ENCODE results near the gene PDZK1IP1. TPM values are rescaled to one million over a fixed set of nuclear protein-coding genes. Genes with fewer than 3 reads are reported as not detected.

PDZK1IP1 gene
- total and polyA plus RNA-seq, 2 donors (not counting 1 experiment from before 2014, with no cell fraction given) = 0.21 TPM; not detected in 1

DNA sequence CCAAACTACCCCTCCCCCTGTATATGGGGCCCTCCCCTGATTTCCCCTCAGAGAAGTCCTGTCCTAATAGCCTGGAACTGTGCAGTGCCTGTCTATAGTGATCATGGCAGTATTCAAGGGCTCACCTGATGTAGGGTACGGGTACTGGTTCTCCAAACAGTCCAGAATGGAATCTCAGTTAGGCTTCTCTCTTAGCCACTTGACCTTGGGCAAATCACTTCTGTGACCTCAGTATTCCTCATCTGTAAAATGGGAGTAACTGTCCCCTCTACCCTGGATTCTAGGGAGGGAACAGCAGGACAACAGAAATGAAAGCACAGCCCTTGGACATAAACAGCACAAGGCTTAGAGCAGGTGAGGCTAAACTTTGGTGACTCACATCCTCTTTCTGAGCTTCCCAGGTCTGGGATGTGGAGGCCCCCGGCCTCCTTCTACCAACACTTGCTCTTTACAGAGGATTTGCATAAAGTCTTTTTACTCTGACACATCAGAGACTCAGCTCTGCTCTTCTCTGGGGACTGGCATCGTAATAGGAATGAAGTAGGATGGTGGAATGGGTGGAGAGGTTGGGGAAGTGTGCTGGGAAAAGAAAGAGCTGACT is 20.0 kb upstream of the PDZK1IP1 start:
- Histone ChIP-seq H3K9ac (ENCODE audit: low read length) (no peak overlapping the region), H2AFZ (ENCODE audit: insufficient read depth, low read depth, low read length, poor library complexity, severe bottlenecking) (no peak overlapping the region), H3K4me2 (replicated peaks; ENCODE audit: low read depth, low read length, poor library complexity, severe bottlenecking) (no peak overlapping the region), H3K4me3 (ENCODE audit: control extremely low read depth in 1 of 5, extremely low read depth in 1 of 5, insufficient read depth in 1 of 5, low read depth in 2 of 5, low read length in 4 of 5) (no peak overlapping the region), H3K4me1 (ENCODE audit: control insufficient read depth in 2 of 2, insufficient read depth in 2 of 2, low read length in 2 of 2) (no peaks in the 10 kb centered on the region), H3K27me3 (replicated peaks in 1 of 4; ENCODE audit: control extremely low read depth in 1 of 4, control insufficient read depth in 3 of 4, insufficient read depth in 4 of 4, low read length in 3 of 4) (peaks cover 0 to 5% (median 0%) of the 10 kb centered on the region in 4 experiments), H3K9me3 (ENCODE audit: control extremely low read depth in 1 of 3, control insufficient read depth in 2 of 3, insufficient read depth in 1 of 3, low read length in 2 of 3) (no peaks in the 10 kb centered on the region), H4K20me1 (ENCODE audit: control insufficient read depth, insufficient read depth, low read length, poor library complexity, severe bottlenecking) (no peaks in the 10 kb centered on the region), H3K79me2 (ENCODE audit: control insufficient read depth, insufficient read depth, low read length) (no peaks in the 10 kb centered on the region), H3K27ac (ENCODE audit: low read length in 2 of 2) (no peak overlapping the region), H3K36me3 (replicated peaks in 1 of 2; ENCODE audit: control extremely low read depth in 1 of 2, control insufficient read depth in 1 of 2, extremely low read depth in 1 of 2, insufficient read depth in 2 of 2, low read length in 1 of 2) (no peaks in the 10 kb centered on the region)
- ChIA-PET POLR2A (no interaction called here), CTCF (interaction anchor here (0.7 kb wide), 1 partner anchor 33 kb away, joined by 3 read pairs; no protein-coding TSS in a partner anchor)
- no peak for DNase-seq
- intact Hi-C loops (cut with micrococcal nuclease) = no loop called here
- Mint-ChIP-seq H3K27ac (no peak overlapping the region), H3K27me3 (peaks cover 26% of the 10 kb centered on the region), H3K9me3 (ENCODE audit: insufficient read depth) (no peaks in the 10 kb centered on the region), H3K4me1 (no peaks in the 10 kb centered on the region), H3K4me3 (no peak overlapping the region)
- ATAC-seq (ENCODE audit: low read depth) = no peak
- 86% methylated on average over 2 of the region's 3 CpGs for WGBS (ENCODE audit: insufficient coverage)
- TF ChIP-seq, protein P1, sequence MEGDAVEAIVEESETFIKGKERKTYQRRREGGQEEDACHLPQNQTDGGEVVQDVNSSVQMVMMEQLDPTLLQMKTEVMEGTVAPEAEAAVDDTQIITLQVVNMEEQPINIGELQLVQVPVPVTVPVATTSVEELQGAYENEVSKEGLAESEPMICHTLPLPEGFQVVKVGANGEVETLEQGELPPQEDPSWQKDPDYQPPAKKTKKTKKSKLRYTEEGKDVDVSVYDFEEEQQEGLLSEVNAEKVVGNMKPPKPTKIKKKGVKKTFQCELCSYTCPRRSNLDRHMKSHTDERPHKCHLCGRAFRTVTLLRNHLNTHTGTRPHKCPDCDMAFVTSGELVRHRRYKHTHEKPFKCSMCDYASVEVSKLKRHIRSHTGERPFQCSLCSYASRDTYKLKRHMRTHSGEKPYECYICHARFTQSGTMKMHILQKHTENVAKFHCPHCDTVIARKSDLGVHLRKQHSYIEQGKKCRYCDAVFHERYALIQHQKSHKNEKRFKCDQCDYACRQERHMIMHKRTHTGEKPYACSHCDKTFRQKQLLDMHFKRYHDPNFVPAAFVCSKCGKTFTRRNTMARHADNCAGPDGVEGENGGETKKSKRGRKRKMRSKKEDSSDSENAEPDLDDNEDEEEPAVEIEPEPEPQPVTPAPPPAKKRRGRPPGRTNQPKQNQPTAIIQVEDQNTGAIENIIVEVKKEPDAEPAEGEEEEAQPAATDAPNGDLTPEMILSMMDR (IDR thresholded peaks at IDR 0.05) = no peak
- TF ChIP-seq EZH2 (IDR thresholded peaks at IDR 0.05; ENCODE audit: borderline replicate concordance, insufficient read depth, low read depth, low read length, poor library complexity, severe bottlenecking) = no peak

DNA sequence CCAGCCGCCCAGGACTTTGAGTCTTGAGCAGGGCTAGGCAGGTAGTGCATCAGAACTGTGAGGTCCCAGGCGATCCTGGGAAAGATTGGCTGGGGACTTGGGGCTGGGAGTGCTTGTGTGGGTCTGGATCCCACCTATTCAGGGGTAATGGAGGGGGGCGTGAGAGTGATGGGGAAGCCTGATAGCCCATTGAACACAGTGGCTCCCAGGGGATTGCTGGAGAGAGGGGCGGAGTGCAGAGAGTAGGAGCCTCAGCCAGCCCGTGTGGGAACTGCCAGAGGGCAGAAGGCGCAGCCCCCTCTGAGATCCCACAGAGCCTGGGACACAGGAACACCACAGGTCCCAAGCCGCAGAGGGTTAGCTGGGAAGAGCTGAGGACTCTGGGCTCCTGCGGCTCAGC is 19.3 kb upstream of the PDZK1IP1 start:
- ChIA-PET CTCF (no interaction called here), POLR2A (no interaction called here)
- no peak overlapping the region for H3K27ac ChIP-seq (ENCODE audit: low read length in 2 of 2)
- ATAC-seq (ENCODE audit: low read depth) (no peak), DNase-seq (no peak)
- peaks cover 33% of the 10 kb centered on the region for H3K27me3 Mint-ChIP-seq
- no peak overlapping the region for H3K9ac ChIP-seq (ENCODE audit: low read length)
- H3K27me3 ChIP-seq (replicated peaks in 1 of 4; ENCODE audit: control extremely low read depth in 1 of 4, control insufficient read depth in 3 of 4, insufficient read depth in 4 of 4, low read length in 3 of 4) = peaks cover 0 to 9% (median 0%) of the 10 kb centered on the region in 4 experiments
- no peak for TF ChIP-seq EZH2 (IDR thresholded peaks at IDR 0.05; ENCODE audit: borderline replicate concordance, insufficient read depth, low read depth, low read length, poor library complexity, severe bottlenecking)
- TF ChIP-seq, protein P1 (IDR thresholded peaks at IDR 0.05) = no peak
- H3K9me3 Mint-ChIP-seq (ENCODE audit: insufficient read depth) = no peaks in the 10 kb centered on the region
- H3K27ac Mint-ChIP-seq = no peak overlapping the region
- WGBS (ENCODE audit: insufficient coverage) = 84% methylated on average over 8 of the region's 8 CpGs
- no peaks in the 10 kb centered on the region for H3K36me3 ChIP-seq (replicated peaks in 1 of 2; ENCODE audit: control extremely low read depth in 1 of 2, control insufficient read depth in 1 of 2, extremely low read depth in 1 of 2, insufficient read depth in 2 of 2, low read length in 1 of 2)
- no peaks in the 10 kb centered on the region for H3K9me3 ChIP-seq (ENCODE audit: control extremely low read depth in 1 of 3, control insufficient read depth in 2 of 3, insufficient read depth in 1 of 3, low read length in 2 of 3)
- H3K4me1 Mint-ChIP-seq = no peaks in the 10 kb centered on the region
- H4K20me1 ChIP-seq (ENCODE audit: control insufficient read depth, insufficient read depth, low read length, poor library complexity, severe bottlenecking) = no peaks in the 10 kb centered on the region
- no peak overlapping the region for H3K4me3 Mint-ChIP-seq
- H3K4me3 ChIP-seq (ENCODE audit: control extremely low read depth in 1 of 5, extremely low read depth in 1 of 5, insufficient read depth in 1 of 5, low read depth in 2 of 5, low read length in 4 of 5) = no peak overlapping the region
- H3K4me1 ChIP-seq (ENCODE audit: control insufficient read depth in 2 of 2, insufficient read depth in 2 of 2, low read length in 2 of 2) = no peaks in the 10 kb centered on the region
- H3K79me2 ChIP-seq (ENCODE audit: control insufficient read depth, insufficient read depth, low read length) = no peaks in the 10 kb centered on the region
- H3K4me2 ChIP-seq (replicated peaks; ENCODE audit: low read depth, low read length, poor library complexity, severe bottlenecking) = no peak overlapping the region
- H2AFZ ChIP-seq (ENCODE audit: insufficient read depth, low read depth, low read length, poor library complexity, severe bottlenecking) = no peak overlapping the region
- intact Hi-C loops (cut with micrococcal nuclease) = no loop called here
